Measurements from ENCODE around the gene ZSCAN5A.
"Not testable (repeated sequence)": the region's sequence is repeated elsewhere in the genome, so short reads cannot be mapped to it uniquely, and the experiment has no call there.

Gene ZSCAN5A

GRCh38 chr19:56284746-56285145, 29.9 kb downstream of the ZSCAN5A start:
- Histone ChIP-seq H3K9me3 (ENCODE audit: control insufficient read depth in 5 of 5, low read length in 5 of 5) (no peaks in the 10 kb centered on the region), H3K9ac (ENCODE audit: low read length in 5 of 5) (no peak overlapping the region), H3K36me3 (ENCODE audit: control insufficient read depth in 5 of 5, insufficient read depth in 5 of 5, low read length in 5 of 5) (peaks cover 0 to 11% (median 0%) of the 10 kb centered on the region in 5 donors), H3K27me3 (ENCODE audit: control insufficient read depth in 5 of 5, insufficient read depth in 4 of 5, low read length in 5 of 5) (no peaks in the 10 kb centered on the region), H3K4me1 (ENCODE audit: control insufficient read depth in 5 of 5, insufficient read depth in 5 of 5, low read length in 5 of 5) (peaks cover 0 to 1% (median 0%) of the 10 kb centered on the region in 5 donors), H3K4me3 (ENCODE audit: low read depth in 1 of 5, low read length in 5 of 5) (no peak overlapping the region), H3K27ac (ENCODE audit: low read depth, low read length) (no peak overlapping the region)

- Histone ChIP-seq H3K27ac (ENCODE audit: low read depth, low read length) (no peak overlapping the region), H3K4me1 (ENCODE audit: control insufficient read depth in 5 of 5, insufficient read depth in 5 of 5, low read length in 5 of 5) (peaks cover 0 to 1% (median 0%) of the 10 kb centered on the region in 5 donors), H3K9me3 (ENCODE audit: control insufficient read depth in 5 of 5, low read length in 5 of 5) (no peaks in the 10 kb centered on the region), H3K27me3 (ENCODE audit: control insufficient read depth in 5 of 5, insufficient read depth in 4 of 5, low read length in 5 of 5) (no peaks in the 10 kb centered on the region), H3K36me3 (ENCODE audit: control insufficient read depth in 5 of 5, insufficient read depth in 5 of 5, low read length in 5 of 5) (peaks cover 0 to 7% (median 0%) of the 10 kb centered on the region in 5 donors), H3K4me3 (ENCODE audit: low read depth in 1 of 5, low read length in 5 of 5) (no peak overlapping the region), H3K9ac (ENCODE audit: low read length in 5 of 5) (no peak overlapping the region)
These were observed 31.8 kb downstream of the ZSCAN5A start for GRCh38 chr19:56282809-56283208.

GRCh38 chr19:56273563-56274117, 41.0 kb downstream of the ZSCAN5A start:
- no peaks in the 10 kb centered on the region for H3K9me3 ChIP-seq (ENCODE audit: control insufficient read depth in 5 of 5, low read length in 5 of 5)
- H3K27me3 ChIP-seq (ENCODE audit: control insufficient read depth in 5 of 5, insufficient read depth in 4 of 5, low read length in 5 of 5), result no peaks in the 10 kb centered on the region
- peaks cover 0 to 6% (median 0%) of the 10 kb centered on the region in 5 donors for H3K36me3 ChIP-seq (ENCODE audit: control insufficient read depth in 5 of 5, insufficient read depth in 5 of 5, low read length in 5 of 5)
- H3K27ac ChIP-seq (ENCODE audit: low read depth, low read length), result no peak overlapping the region
- H3K4me3 ChIP-seq (ENCODE audit: low read depth in 1 of 5, low read length in 5 of 5), result no peak overlapping the region
- H3K9ac ChIP-seq (ENCODE audit: low read length in 5 of 5), result no peak overlapping the region
- H3K4me1 ChIP-seq (ENCODE audit: control insufficient read depth in 5 of 5, insufficient read depth in 5 of 5, low read length in 5 of 5), result peaks cover 0 to 4% (median 0%) of the 10 kb centered on the region in 5 donors

GRCh38 chr19:56272161-56272798, 42.4 kb downstream of the ZSCAN5A start, which contains the start of gene EDDM13:
Gene EDDM13, plus strand, starts transcription at chr19:56272748. Its CDS starts 87 bp downstream, at chr19:56272835.
- no peak within 1 kb of the TSS for H3K4me3 ChIP-seq (ENCODE audit: low read depth in 1 of 5, low read length in 5 of 5)

GRCh38 chr19:56271151-56271550, 43.5 kb downstream of the ZSCAN5A start:
- Histone ChIP-seq H3K4me1 (ENCODE audit: control insufficient read depth in 5 of 5, insufficient read depth in 5 of 5, low read length in 5 of 5) (peaks cover 0 to 4% (median 0%) of the 10 kb centered on the region in 5 donors), H3K27ac (ENCODE audit: low read depth, low read length) (no peak overlapping the region), H3K9me3 (ENCODE audit: control insufficient read depth in 5 of 5, low read length in 5 of 5) (no peaks in the 10 kb centered on the region), H3K36me3 (ENCODE audit: control insufficient read depth in 5 of 5, insufficient read depth in 5 of 5, low read length in 5 of 5) (peaks cover 0 to 5% (median 0%) of the 10 kb centered on the region in 5 donors), H3K27me3 (ENCODE audit: control insufficient read depth in 5 of 5, insufficient read depth in 4 of 5, low read length in 5 of 5) (no peaks in the 10 kb centered on the region), H3K4me3 (ENCODE audit: low read depth in 1 of 5, low read length in 5 of 5) (no peak overlapping the region), H3K9ac (ENCODE audit: low read length in 5 of 5) (no peak overlapping the region)

More at GRCh38 chr19:56272161-56272798, 42.4 kb downstream of the ZSCAN5A start, which contains the start of gene EDDM13:
- no peak within 1 kb of the TSS for H3K27ac ChIP-seq (ENCODE audit: low read depth, low read length)
- peaks cover 0 to 5% (median 0%) of the 10 kb centered on the region in 5 donors for H3K36me3 ChIP-seq (ENCODE audit: control insufficient read depth in 5 of 5, insufficient read depth in 5 of 5, low read length in 5 of 5)
- H3K9ac ChIP-seq (ENCODE audit: low read length in 5 of 5), result no peak within 1 kb of the TSS
- H3K9me3 ChIP-seq (ENCODE audit: control insufficient read depth in 5 of 5, low read length in 5 of 5), result no peaks in the 10 kb centered on the region
- peaks cover 0 to 4% (median 0%) of the 10 kb centered on the region in 5 donors for H3K4me1 ChIP-seq (ENCODE audit: control insufficient read depth in 5 of 5, insufficient read depth in 5 of 5, low read length in 5 of 5)
- no peaks in the 10 kb centered on the region for H3K27me3 ChIP-seq (ENCODE audit: control insufficient read depth in 5 of 5, insufficient read depth in 4 of 5, low read length in 5 of 5)

- Histone ChIP-seq H3K4me1 (ENCODE audit: control insufficient read depth in 5 of 5, insufficient read depth in 5 of 5, low read length in 5 of 5) (peaks cover 0 to 4% (median 0%) of the 10 kb centered on the region in 5 donors), H3K27me3 (ENCODE audit: control insufficient read depth in 5 of 5, insufficient read depth in 4 of 5, low read length in 5 of 5) (no peaks in the 10 kb centered on the region), H3K36me3 (ENCODE audit: control insufficient read depth in 5 of 5, insufficient read depth in 5 of 5, low read length in 5 of 5) (peaks cover 0 to 5% (median 0%) of the 10 kb centered on the region in 5 donors), H3K9me3 (ENCODE audit: control insufficient read depth in 5 of 5, low read length in 5 of 5) (no peaks in the 10 kb centered on the region), H3K4me3 (ENCODE audit: low read depth in 1 of 5, low read length in 5 of 5) (no peak overlapping the region), H3K9ac (ENCODE audit: low read length in 5 of 5) (no peak overlapping the region), H3K27ac (ENCODE audit: low read depth, low read length) (no peak overlapping the region)
These were observed 44.0 kb downstream of the ZSCAN5A start for GRCh38 chr19:56270676-56271075.

GRCh38 chr19:56269348-56269747, 45.3 kb downstream of the ZSCAN5A start:
- H3K4me3 ChIP-seq (ENCODE audit: low read depth in 1 of 5, low read length in 5 of 5), result no peak overlapping the region
- peaks cover 0 to 4% (median 0%) of the 10 kb centered on the region in 5 donors for H3K4me1 ChIP-seq (ENCODE audit: control insufficient read depth in 5 of 5, insufficient read depth in 5 of 5, low read length in 5 of 5)
- no peak overlapping the region for H3K27ac ChIP-seq (ENCODE audit: low read depth, low read length)
- H3K9ac ChIP-seq (ENCODE audit: low read length in 5 of 5), result no peak overlapping the region
- peaks cover 0 to 5% (median 0%) of the 10 kb centered on the region in 5 donors for H3K36me3 ChIP-seq (ENCODE audit: control insufficient read depth in 5 of 5, insufficient read depth in 5 of 5, low read length in 5 of 5)
- no peaks in the 10 kb centered on the region for H3K9me3 ChIP-seq (ENCODE audit: control insufficient read depth in 5 of 5, low read length in 5 of 5)
- no peaks in the 10 kb centered on the region for H3K27me3 ChIP-seq (ENCODE audit: control insufficient read depth in 5 of 5, insufficient read depth in 4 of 5, low read length in 5 of 5)

- Histone ChIP-seq H3K4me1 (ENCODE audit: control insufficient read depth in 5 of 5, insufficient read depth in 5 of 5, low read length in 5 of 5) (peaks cover 0 to 3% (median 0%) of the 10 kb centered on the region in 5 donors), H3K9ac (ENCODE audit: low read length in 5 of 5) (no peak overlapping the region), H3K27ac (ENCODE audit: low read depth, low read length) (no peak overlapping the region), H3K27me3 (ENCODE audit: control insufficient read depth in 5 of 5, insufficient read depth in 4 of 5, low read length in 5 of 5) (no peaks in the 10 kb centered on the region), H3K4me3 (ENCODE audit: low read depth in 1 of 5, low read length in 5 of 5) (no peak overlapping the region), H3K9me3 (ENCODE audit: control insufficient read depth in 5 of 5, low read length in 5 of 5) (no peaks in the 10 kb centered on the region), H3K36me3 (ENCODE audit: control insufficient read depth in 5 of 5, insufficient read depth in 5 of 5, low read length in 5 of 5) (peaks cover 0 to 3% (median 0%) of the 10 kb centered on the region in 5 donors)
These were observed 48.6 kb downstream of the ZSCAN5A start for GRCh38 chr19:56266051-56266450.

GRCh38 chr19:56263319-56263718, 51.3 kb downstream of the ZSCAN5A start:
- no peak overlapping the region for H3K4me3 ChIP-seq (ENCODE audit: low read depth in 1 of 5, low read length in 5 of 5)
- H3K27ac ChIP-seq (ENCODE audit: low read depth, low read length), result no peak overlapping the region
- no peak overlapping the region for H3K9ac ChIP-seq (ENCODE audit: low read length in 5 of 5)
- no peaks in the 10 kb centered on the region for H3K27me3 ChIP-seq (ENCODE audit: control insufficient read depth in 5 of 5, insufficient read depth in 4 of 5, low read length in 5 of 5)
- peaks cover 0 to 3% (median 0%) of the 10 kb centered on the region in 5 donors for H3K36me3 ChIP-seq (ENCODE audit: control insufficient read depth in 5 of 5, insufficient read depth in 5 of 5, low read length in 5 of 5)
- no peaks in the 10 kb centered on the region for H3K4me1 ChIP-seq (ENCODE audit: control insufficient read depth in 5 of 5, insufficient read depth in 5 of 5, low read length in 5 of 5)
- no peaks in the 10 kb centered on the region for H3K9me3 ChIP-seq (ENCODE audit: control insufficient read depth in 5 of 5, low read length in 5 of 5)

- H3K4me3 ChIP-seq (ENCODE audit: low read depth in 1 of 5, low read length in 5 of 5); H3K4me1 ChIP-seq (ENCODE audit: control insufficient read depth in 5 of 5, insufficient read depth in 5 of 5, low read length in 5 of 5); H3K27me3 ChIP-seq (ENCODE audit: control insufficient read depth in 5 of 5, insufficient read depth in 4 of 5, low read length in 5 of 5); H3K9me3 ChIP-seq (ENCODE audit: control insufficient read depth in 5 of 5, low read length in 5 of 5); H3K27ac ChIP-seq (ENCODE audit: low read depth, low read length); H3K36me3 ChIP-seq (ENCODE audit: control insufficient read depth in 5 of 5, insufficient read depth in 5 of 5, low read length in 5 of 5); H3K9ac ChIP-seq (ENCODE audit: low read length in 5 of 5): not testable (repeated sequence)
These were observed 52.7 kb downstream of the ZSCAN5A start for GRCh38 chr19:56261932-56262331.
